ENCODE measurements around the gene NPB. TPM values are rescaled to one million over a fixed set of nuclear protein-coding genes. Genes with fewer than 3 reads are reported as not detected.

Gene NPB
- polyA plus RNA-seq, 1 of the 3 experiments (the other 2 are of a cell fraction), result 2.4 TPM

GRCh38 chr17:81884968-81885367 is 17.1 kb upstream of the NPB start:
- H3K4me2 ChIP-seq, result no peak overlapping the region
- H3K9me3 ChIP-seq, result no peaks in the 10 kb centered on the region
- H3K27ac ChIP-seq (ENCODE audit: low read depth in 2 of 2, low read length in 1 of 2), result no peak overlapping the region
- H3K27me3 ChIP-seq (ENCODE audit: insufficient read depth), result no peaks in the 10 kb centered on the region
- H3K36me3 ChIP-seq (replicated peaks in 1 of 2; ENCODE audit: control insufficient read depth in 1 of 2, insufficient read depth in 2 of 2, low read length in 1 of 2), result peaks cover 57 to 68% of the 10 kb centered on the region in 2 experiments
- H3K4me3 ChIP-seq (ENCODE audit: low read depth in 2 of 2, low read length in 1 of 2), result no peak overlapping the region
- peak; percentile 23 for DNase-seq
- WGBS (ENCODE audit: low lambda C conversion rate), result 96% methylated on average over 5 of the region's 5 CpGs
- H3K9me2 ChIP-seq, result no peaks in the 10 kb centered on the region
- CTCF ChIA-PET, result interaction anchor here (1.3 to 5.7 kb wide), 3 partner anchors 14 to 146 kb away, joined by 3 to 54 read pairs (median 4); partner anchors contain the start of gene ARHGDIA
- POLR2A ChIA-PET, result interaction anchor here (0.6 to 1.5 kb wide), 3 partner anchors 12 to 19 kb away, joined by 3 to 5 read pairs (median 5); no protein-coding TSS in a partner anchor
- peaks cover 23% of the 10 kb centered on the region; the same call in 1 of the 2 replicates for H4K20me1 ChIP-seq (ENCODE audit: insufficient read depth)
- TF ChIP-seq MXI1 (IDR thresholded peaks at IDR 0.05; ENCODE audit: low read depth, low read length) (no peak), NFIC (IDR thresholded peaks at IDR 0.05; ENCODE audit: borderline replicate concordance) (no peak), TCF12 (IDR thresholded peaks at IDR 0.05) (no peak), CHD2 (IDR thresholded peaks at IDR 0.05; ENCODE audit: low read length, partially characterized antibody) (no peak), RAD21 (IDR thresholded peaks at IDR 0.05; ENCODE audit: low read length) (no peak), REST (IDR thresholded peaks at IDR 0.05; ENCODE audit: low read depth, low read length) (no peak), JUND (IDR thresholded peaks at IDR 0.05) (no peak), TEAD4 (IDR thresholded peaks at IDR 0.05; ENCODE audit: borderline replicate concordance, insufficient read depth) (no peak), ZBTB33 (IDR thresholded peaks at IDR 0.05; ENCODE audit: borderline replicate concordance, low read depth) (no peak), RXRA (IDR thresholded peaks at IDR 0.05; ENCODE audit: borderline replicate concordance, low read depth) (no peak), USF2 (IDR thresholded peaks at IDR 0.05; ENCODE audit: borderline replicate concordance, low read depth, low read length) (no peak), FOXJ3 (CRISPR knock-in tag; IDR thresholded peaks at IDR 0.05) (no peak), SIN3A (IDR thresholded peaks at IDR 0.05; ENCODE audit: borderline replicate concordance, low read depth, low read length) (no peak), TAF1 (IDR thresholded peaks at IDR 0.05; ENCODE audit: borderline replicate concordance, low read depth, low read length) (no peak), MEF2A (IDR thresholded peaks at IDR 0.05; ENCODE audit: borderline replicate concordance, low read depth) (no peak), USF1 (IDR thresholded peaks at IDR 0.05; ENCODE audit: borderline replicate concordance, low read depth) (no peak), SMC3 (IDR thresholded peaks at IDR 0.05; ENCODE audit: low read depth, low read length) (no peak), FOSL2 (IDR thresholded peaks at IDR 0.05; ENCODE audit: borderline replicate concordance, low read depth) (no peak)
- TF ChIP-seq, protein P1, sequence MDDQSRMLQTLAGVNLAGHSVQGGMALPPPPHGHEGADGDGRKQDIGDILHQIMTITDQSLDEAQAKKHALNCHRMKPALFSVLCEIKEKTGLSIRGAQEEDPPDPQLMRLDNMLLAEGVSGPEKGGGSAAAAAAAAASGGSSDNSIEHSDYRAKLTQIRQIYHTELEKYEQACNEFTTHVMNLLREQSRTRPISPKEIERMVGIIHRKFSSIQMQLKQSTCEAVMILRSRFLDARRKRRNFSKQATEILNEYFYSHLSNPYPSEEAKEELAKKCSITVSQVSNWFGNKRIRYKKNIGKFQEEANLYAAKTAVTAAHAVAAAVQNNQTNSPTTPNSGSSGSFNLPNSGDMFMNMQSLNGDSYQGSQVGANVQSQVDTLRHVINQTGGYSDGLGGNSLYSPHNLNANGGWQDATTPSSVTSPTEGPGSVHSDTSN (IDR thresholded peaks at IDR 0.05), result no peak
- TF ChIP-seq, protein P2, sequence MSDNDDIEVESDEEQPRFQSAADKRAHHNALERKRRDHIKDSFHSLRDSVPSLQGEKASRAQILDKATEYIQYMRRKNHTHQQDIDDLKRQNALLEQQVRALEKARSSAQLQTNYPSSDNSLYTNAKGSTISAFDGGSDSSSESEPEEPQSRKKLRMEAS (IDR thresholded peaks at IDR 0.05; ENCODE audit: low read depth), result no peak
- peaks cover 6 to 9% of the 10 kb centered on the region in 2 experiments for H3K4me1 ChIP-seq (ENCODE audit: control insufficient read depth in 1 of 2, insufficient read depth in 2 of 2, low read depth in 1 of 2, low read length in 1 of 2)
- H3K79me2 ChIP-seq (ENCODE audit: insufficient read depth), result peaks cover 53% of the 10 kb centered on the region
- H2AFZ ChIP-seq (ENCODE audit: low read depth), result no peak overlapping the region
- H3K9ac ChIP-seq, result no peak overlapping the region
- H3F3A ChIP-seq (replicated peaks; ENCODE audit: insufficient read depth), result peaks cover 35% of the 10 kb centered on the region
